Memory B cell (primary cell): ENCODE measurements around the gene PAWR.
"Not testable (repeated sequence)": the region's sequence is repeated elsewhere in the genome, so short reads cannot be mapped to it uniquely, and the experiment has no call there.

Experiments
- ATAC-seq: fragments of 150-1000 bp; cut with Tn5 transposase; 2 replicates; pipeline ENCODE4 v1.10.0; 2021; ENCODE audit warnings: low read depth, mild to moderate bottlenecking, moderate library complexity
- DNase-seq, 2 donors: peaks; one replicate each; pipeline ENCODE4 v3.0.0; 2022; ENCODE audit warnings: low spot score in 2 of 2
- H3K27ac Mint-ChIP-seq: one replicate; pipeline ENCODE4 v1.8.0; 2022; ENCODE audit warnings: mild to moderate bottlenecking, moderate library complexity, mixed read lengths
- H3K27me3 Mint-ChIP-seq: one replicate; pipeline ENCODE4 v1.8.0; 2022; ENCODE audit warnings: mixed read lengths
- H3K36me3 Mint-ChIP-seq: one replicate; pipeline ENCODE4 v1.8.0; 2022; ENCODE audit warnings: mild to moderate bottlenecking, mixed read lengths
- H3K4me1 Mint-ChIP-seq: one replicate; pipeline ENCODE4 v1.8.0; 2022; ENCODE audit warnings: mixed read lengths
- H3K4me3 Mint-ChIP-seq: one replicate; pipeline ENCODE4 v1.8.0; 2022; ENCODE audit warnings: mild to moderate bottlenecking, moderate library complexity, mixed read lengths
- H3K9me3 Mint-ChIP-seq: one replicate; pipeline ENCODE4 v1.8.0; 2022; ENCODE audit warnings: mixed read lengths

Gene PAWR

DNA sequence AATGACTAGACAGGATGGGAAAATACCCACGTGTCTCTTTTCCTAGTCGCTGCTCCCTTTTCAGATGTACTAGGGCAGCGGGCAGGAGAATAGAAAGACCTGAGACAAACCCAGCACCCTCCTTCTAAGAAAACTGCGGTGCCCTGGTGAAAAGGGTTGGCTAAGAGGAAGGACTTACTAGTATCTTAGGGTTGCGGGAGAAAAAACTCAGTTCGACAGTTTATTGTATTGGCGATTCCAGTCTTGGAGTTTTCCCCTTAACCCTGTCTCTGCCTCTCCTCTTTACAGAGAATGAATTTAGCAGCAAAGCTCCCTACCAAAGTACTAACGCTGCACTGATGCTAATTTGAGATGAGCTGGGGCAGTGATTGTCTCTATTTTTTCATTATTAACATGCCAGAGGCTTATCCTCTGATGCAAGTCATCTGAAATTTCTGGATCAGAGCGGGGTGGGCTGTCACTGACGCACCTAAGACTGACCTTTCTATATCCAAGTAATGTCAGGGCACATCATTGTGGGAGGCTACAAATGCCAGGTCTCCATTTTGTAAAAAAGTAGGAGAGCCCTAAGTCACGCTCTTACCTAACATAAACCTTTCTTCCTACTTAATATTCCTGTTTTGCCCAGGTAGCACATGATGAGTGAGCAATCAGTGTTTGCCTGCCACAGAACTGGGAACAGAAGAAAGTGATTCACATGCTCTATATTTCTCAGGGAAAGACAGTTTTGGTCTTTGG, 916 bp upstream of the PAWR start:
- Mint-ChIP-seq H3K4me3 (peak overlapping the region; percentile 88), H3K27me3 (no peaks in the 10 kb centered on the region), H3K36me3 (no peaks in the 10 kb centered on the region), H3K27ac (peak overlapping the region; percentile 96), H3K4me1 (peaks cover 14% of the 10 kb centered on the region), H3K9me3 (peaks cover 3% of the 10 kb centered on the region)
- DNase-seq (no peak), ATAC-seq (no peak)

DNA sequence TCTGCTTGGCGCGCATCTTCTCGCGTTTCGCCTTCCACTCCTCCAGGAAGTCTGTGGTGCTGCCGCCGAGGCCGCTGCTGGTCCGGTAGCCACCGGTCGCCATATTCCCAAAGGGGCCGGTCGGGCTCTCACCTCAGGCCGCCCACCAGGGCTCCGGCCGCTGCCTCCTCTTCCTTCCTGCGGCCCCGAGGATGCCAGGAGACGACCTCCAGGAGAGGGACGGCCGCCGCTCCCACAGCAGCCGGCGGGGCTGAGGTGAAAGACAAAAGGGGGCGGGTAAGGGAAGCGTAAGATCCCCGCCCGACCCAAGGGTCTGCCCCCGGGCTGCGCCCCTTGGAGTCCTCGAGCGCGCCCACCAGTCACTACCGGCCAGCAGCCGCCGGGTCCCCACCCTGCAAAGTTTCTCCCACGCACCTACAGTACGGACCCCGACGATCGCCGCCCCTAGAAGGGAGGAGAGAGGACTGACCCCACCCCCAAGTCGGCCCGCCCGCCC, 574 bp downstream of the PAWR start:
- H3K9me3 Mint-ChIP-seq, result no peaks in the 10 kb centered on the region
- DNase-seq (peak in 1 of 2 donors; percentile 51), ATAC-seq (peak; percentile 20)
- H3K4me3 Mint-ChIP-seq, result peak overlapping the region; percentile 97
- peak overlapping the region; percentile 96 for H3K27ac Mint-ChIP-seq
- H3K4me1 Mint-ChIP-seq, result peaks cover 22% of the 10 kb centered on the region
- no peaks in the 10 kb centered on the region for H3K36me3 Mint-ChIP-seq
- H3K27me3 Mint-ChIP-seq, result no peaks in the 10 kb centered on the region

DNA sequence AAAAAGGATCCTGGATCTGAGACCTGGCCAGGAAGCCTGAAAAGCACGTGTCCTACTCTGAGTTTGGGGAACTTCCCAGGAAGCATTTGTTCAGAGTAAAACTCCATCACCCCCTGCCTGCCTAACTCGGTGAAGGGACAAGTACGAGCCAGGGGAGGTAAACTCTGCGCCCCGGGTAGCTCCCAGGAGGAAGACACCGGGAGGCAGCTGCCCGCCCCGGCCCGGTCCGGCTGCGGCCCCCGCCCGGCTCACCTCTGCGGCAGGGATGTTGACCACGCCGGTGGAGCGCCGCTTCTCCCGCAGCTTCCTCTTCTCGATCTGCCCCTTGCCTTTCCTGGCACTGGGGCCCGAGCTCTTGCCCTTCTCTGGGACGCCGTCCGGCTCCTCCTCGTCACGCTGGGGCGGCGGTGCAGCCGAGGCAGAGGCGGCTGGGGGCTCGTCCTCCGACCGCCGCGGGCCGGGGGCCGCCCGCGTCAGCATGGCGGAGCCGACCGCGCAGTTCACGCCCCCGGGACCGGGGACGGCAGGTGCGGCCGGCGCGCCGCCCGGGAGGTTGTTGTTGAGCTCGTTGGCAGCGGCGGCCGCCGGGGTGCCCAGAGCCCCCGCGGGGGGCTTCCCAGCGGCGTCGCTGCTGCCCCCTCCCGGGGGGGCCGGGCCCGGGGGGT, 1.2 kb downstream of the PAWR start:
- Mint-ChIP-seq H3K4me3 (peak overlapping the region; percentile 97), H3K9me3 (no peaks in the 10 kb centered on the region), H3K36me3 (no peaks in the 10 kb centered on the region), H3K27ac (peak overlapping the region; percentile 96), H3K4me1 (peaks cover 24% of the 10 kb centered on the region), H3K27me3 (no peaks in the 10 kb centered on the region)
- peak; percentile 44 to 54 for DNase-seq
- peak; percentile 50 for ATAC-seq

DNA sequence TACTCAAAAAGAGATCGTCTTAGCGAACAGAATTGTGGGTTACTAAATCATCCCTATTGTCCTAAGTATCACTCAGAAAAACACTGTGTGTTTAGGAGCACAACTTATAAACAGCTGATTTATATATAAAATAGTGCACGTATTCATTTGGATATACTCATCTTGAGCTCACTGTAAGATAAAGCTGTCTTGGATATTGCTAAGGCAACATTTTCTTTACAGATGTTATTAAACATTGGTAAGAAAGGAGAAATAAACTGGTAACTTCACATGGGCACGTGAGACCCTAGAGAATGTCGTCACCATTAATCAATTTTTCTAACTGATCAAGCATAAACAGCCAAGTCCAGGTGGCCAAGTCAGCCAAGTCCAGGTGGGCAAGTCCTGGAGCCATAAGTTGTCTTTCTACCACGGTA, 1.7 kb downstream of the PAWR start:
- peak; percentile 28 for ATAC-seq
- Mint-ChIP-seq H3K9me3 (no peaks in the 10 kb centered on the region), H3K4me1 (peaks cover 24% of the 10 kb centered on the region), H3K27me3 (no peaks in the 10 kb centered on the region), H3K27ac (peak overlapping the region; percentile 96), H3K36me3 (no peaks in the 10 kb centered on the region), H3K4me3 (peak overlapping the region; percentile 90)
- DNase-seq, result no peak

DNA sequence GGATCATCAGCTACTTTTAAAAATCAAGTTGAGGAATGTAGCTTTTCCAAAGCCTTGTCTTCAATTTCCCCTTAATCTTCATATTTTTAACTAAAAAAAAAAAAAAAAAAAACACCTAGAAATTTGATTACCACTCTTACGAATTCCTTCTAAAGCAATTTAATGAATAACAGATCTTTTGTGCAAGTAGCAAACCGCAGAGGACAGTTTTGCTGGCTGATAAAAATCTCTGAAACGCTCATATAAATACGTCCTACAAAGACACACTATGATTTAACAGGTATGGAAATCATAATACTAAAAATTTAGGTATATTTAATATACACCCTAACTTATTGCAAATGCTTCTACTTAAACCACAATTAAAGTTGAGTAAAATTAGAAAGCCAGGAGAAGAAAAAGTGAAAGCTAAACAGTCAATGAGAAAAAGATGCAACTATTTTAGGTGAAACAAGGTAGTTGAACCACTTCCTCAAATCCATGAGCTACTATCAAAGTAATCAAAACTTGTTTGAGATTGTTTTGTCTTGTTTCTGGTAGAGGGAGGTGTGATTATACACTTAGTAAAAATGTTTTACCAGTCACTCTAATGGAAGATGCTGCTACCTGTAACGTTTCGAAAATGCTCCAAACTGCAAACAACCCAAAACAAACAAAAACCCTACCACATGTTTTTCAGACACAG, 2.2 kb downstream of the PAWR start:
- no peaks in the 10 kb centered on the region for H3K9me3 Mint-ChIP-seq
- peak overlapping the region; percentile 90 for H3K4me3 Mint-ChIP-seq
- peak in 1 of 2 donors; percentile 28 for DNase-seq
- no peaks in the 10 kb centered on the region for H3K36me3 Mint-ChIP-seq
- no peaks in the 10 kb centered on the region for H3K27me3 Mint-ChIP-seq
- H3K27ac Mint-ChIP-seq, result peak overlapping the region; percentile 96
- peak; percentile 27 for ATAC-seq
- peaks cover 24% of the 10 kb centered on the region for H3K4me1 Mint-ChIP-seq

DNA sequence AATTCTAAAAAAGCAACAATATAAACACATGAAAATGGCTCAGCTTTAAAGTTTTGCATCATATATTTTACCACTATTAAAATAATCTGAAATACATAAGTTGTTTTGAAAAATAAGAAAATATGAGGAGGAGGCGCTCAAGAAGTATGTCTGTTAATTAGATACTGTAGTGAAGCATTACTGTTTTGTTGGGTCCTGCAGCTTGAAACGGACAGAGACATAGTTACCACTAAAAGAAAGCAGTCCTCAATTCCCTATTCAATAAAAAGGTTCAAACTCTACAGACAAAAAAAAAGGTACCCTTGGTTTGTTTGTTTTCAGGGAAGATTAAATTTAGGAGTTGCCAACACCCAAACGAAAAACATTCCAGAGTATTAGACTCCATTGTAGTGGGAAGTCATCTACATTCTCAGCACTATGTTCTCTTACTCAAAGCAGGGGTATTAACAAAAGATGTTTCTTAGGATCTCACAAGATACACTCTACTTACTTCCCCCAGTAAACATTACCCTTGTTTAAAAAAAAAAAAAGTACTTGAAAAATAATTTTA, 3.0 kb downstream of the PAWR start:
- H3K27ac Mint-ChIP-seq, result no peak overlapping the region
- ATAC-seq, result no peak
- no peaks in the 10 kb centered on the region for H3K36me3 Mint-ChIP-seq
- H3K4me3 Mint-ChIP-seq, result peak overlapping the region; percentile 49
- H3K4me1 Mint-ChIP-seq, result peaks cover 24% of the 10 kb centered on the region
- no peaks in the 10 kb centered on the region for H3K9me3 Mint-ChIP-seq
- DNase-seq, result no peak
- H3K27me3 Mint-ChIP-seq, result no peaks in the 10 kb centered on the region

DNA sequence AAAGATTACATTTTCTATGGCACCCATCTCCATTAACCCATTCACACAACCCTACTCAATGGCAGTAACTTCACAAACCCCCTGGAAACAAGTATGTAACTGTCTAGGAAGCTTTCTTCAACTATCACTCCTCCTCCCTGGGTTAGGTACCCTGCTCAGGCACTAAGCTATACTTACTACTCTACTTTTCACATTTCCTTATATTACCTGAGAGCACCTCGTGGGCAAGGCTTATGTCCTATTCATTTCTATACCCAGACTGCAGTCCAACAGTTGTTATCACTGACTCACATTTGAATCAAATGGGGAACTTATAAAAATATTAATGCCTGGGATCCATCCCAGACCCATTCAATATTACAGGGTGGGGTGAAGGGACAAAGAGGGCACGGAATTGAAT, 4.6 kb downstream of the PAWR start:
- Mint-ChIP-seq H3K9me3 (no peaks in the 10 kb centered on the region), H3K4me3 (no peak overlapping the region), H3K36me3 (no peaks in the 10 kb centered on the region), H3K27me3 (no peaks in the 10 kb centered on the region), H3K27ac (peak overlapping the region; percentile 17), H3K4me1 (peaks cover 30% of the 10 kb centered on the region)
- ATAC-seq (no peak), DNase-seq (no peak)

DNA sequence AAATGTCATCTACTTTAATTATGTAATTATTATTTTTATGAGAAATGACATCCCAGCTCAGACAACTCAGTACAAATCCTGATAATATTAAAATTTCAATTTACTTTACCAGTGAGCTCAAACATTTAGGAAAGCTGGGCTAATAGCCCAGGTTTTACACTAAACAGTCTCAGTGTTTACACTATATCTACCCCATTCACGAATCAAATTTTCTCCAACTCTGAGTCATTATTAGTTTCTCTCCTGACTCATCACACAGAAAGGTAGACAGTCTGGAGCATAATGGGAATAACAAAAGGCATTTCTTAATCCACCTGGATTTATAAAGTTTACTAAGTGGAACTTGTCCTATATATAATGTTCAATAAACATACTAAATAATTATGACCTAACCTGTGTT, 5.7 kb downstream of the PAWR start:
- H3K9me3 Mint-ChIP-seq, result no peaks in the 10 kb centered on the region
- DNase-seq (no peak), ATAC-seq (no peak)
- H3K36me3 Mint-ChIP-seq, result no peaks in the 10 kb centered on the region
- no peak overlapping the region for H3K4me3 Mint-ChIP-seq
- H3K27me3 Mint-ChIP-seq, result no peaks in the 10 kb centered on the region
- peaks cover 36% of the 10 kb centered on the region for H3K4me1 Mint-ChIP-seq
- H3K27ac Mint-ChIP-seq, result no peak overlapping the region

DNA sequence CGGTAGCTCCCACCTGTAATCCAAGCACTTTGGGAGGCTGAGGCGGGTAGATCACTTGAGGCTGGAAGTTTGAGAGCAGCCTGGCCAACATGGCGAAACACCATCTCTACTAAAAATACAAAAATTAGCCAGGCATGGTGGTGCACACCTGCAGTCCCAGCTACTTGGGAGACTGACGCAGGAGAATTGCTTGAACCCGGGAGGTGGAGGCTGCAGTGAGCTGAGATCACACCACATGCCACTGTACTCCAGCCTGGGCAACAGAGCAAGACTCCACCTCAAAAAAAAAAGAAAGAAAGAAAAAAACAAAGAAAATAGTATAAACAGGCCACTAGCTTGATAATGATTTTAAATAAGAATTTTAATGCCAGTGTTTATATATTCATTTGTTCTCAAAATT, 6.4 kb downstream of the PAWR start:
- peaks cover 41% of the 10 kb centered on the region for H3K4me1 Mint-ChIP-seq
- not testable (repeated sequence) for ATAC-seq, H3K4me3 Mint-ChIP-seq, H3K27ac Mint-ChIP-seq, H3K27me3 Mint-ChIP-seq, DNase-seq, H3K36me3 Mint-ChIP-seq, H3K9me3 Mint-ChIP-seq

DNA sequence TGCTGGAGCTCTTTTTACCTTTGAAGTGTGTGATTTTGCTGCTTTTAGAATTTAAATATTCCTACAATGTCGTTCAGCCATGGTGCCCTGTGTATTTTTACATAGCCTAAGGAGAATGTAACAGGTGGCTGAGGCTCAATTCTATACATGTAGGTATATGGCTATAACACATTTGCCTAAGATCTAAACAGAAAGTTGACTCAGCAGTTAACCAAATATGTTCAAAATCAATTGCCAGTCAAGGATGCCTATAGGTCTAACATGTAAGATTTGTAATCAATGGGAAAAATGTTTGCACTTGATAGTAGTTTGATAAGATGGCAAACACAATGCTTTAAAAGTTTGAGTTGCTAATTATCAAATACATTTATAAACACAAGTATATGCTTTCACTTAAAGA, 8.2 kb downstream of the PAWR start:
- Mint-ChIP-seq H3K27me3 (no peaks in the 10 kb centered on the region), H3K9me3 (no peaks in the 10 kb centered on the region), H3K36me3 (no peaks in the 10 kb centered on the region), H3K27ac (no peak overlapping the region), H3K4me3 (no peak overlapping the region), H3K4me1 (peaks cover 43% of the 10 kb centered on the region)
- ATAC-seq (no peak), DNase-seq (no peak)

DNA sequence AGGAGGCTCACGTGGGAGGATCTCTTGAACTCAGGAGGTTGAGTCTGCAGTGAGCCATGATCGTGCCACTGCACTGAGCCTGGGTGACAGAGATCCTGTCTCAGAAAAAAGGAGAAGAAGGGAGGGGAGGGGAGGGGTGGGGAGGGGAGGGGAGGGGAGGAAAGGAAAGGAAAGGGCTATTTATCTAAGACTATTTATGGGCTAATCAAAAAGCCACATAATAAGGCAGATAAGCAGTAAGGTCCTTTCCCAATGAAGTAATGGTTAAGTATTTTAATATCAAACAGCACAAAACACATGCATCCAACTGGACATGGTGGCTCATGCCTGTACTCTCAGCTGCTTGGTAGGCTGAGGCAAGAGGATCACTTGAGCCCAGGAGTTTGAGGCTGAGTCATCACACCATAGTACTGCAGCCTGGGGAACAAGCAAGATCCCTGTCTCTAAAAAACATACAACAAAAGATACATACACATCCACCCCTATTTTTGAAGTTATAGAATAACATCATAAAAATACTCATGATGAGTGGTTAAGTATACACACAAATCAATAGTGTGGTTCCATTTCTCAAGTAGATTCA, 9.7 kb downstream of the PAWR start:
- Mint-ChIP-seq H3K4me1 (peaks cover 42% of the 10 kb centered on the region), H3K4me3 (no peak overlapping the region), H3K27ac (no peak overlapping the region), H3K27me3 (no peaks in the 10 kb centered on the region), H3K36me3 (no peaks in the 10 kb centered on the region), H3K9me3 (no peaks in the 10 kb centered on the region)
- DNase-seq, result no peak
- no peak for ATAC-seq

DNA sequence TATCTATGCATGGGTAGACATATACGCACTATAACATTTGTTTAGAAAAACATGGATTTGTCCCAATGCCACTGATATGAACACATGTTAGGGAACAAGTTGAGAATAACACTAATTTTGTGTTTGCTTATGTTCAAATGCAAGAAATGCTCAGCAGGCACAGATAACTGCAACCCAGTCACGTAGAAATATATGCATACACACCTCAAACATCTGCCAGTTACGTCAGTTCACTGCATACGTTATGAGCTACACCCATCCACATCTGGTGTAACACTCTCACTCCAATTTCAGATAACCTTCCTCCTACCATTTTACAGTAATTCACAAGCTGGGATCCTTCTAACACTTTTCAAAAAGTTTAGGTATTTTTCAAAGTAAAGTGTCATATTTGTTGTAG, 10.7 kb downstream of the PAWR start:
- Mint-ChIP-seq H3K4me3 (no peak overlapping the region), H3K4me1 (peaks cover 41% of the 10 kb centered on the region), H3K27me3 (no peaks in the 10 kb centered on the region), H3K27ac (peak overlapping the region; percentile 2), H3K9me3 (no peaks in the 10 kb centered on the region), H3K36me3 (no peaks in the 10 kb centered on the region)
- DNase-seq (no peak), ATAC-seq (no peak)

DNA sequence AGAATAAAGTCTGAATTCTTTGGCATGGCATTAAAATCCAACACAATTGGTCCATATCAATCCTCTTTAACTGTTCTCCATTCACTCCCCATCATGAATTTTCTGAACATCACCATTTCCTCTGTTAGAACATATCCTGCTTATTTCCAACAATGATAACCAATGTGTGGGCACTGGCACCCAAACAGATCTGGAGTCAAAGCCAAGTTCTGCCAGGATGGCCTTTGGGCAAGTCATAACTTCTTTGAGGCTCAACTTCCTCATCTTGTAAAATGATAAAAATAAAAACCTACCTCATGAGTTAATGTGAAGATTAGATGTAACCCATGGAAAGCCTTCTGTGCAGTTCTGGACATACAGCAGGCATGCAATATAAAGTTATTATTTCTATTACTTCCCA, 12.5 kb downstream of the PAWR start:
- ATAC-seq (no peak), DNase-seq (no peak)
- H3K27me3 Mint-ChIP-seq, result no peaks in the 10 kb centered on the region
- peaks cover 2% of the 10 kb centered on the region for H3K36me3 Mint-ChIP-seq
- H3K4me1 Mint-ChIP-seq, result peaks cover 49% of the 10 kb centered on the region
- H3K9me3 Mint-ChIP-seq, result peaks cover 2% of the 10 kb centered on the region
- H3K4me3 Mint-ChIP-seq, result no peak overlapping the region
- H3K27ac Mint-ChIP-seq, result no peak overlapping the region

DNA sequence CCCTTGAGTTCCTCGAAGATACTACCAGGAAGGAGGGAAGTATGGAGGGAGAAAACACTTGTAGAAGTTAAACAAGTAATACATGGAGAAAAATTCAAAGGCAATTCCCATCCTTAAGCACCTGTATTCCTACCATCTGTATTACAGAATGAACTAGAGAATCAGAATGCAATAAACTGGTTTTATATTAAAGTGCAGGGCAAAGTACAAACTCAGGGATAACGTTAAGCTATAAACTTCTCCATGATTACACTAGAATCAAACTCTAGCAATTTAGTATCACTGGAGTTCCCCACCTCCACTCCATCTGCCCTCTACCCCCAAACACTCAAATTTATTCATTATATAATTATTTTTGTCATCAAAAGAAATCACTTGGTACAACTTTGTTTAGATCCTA, 13.1 kb downstream of the PAWR start:
- H3K4me1 Mint-ChIP-seq, result peaks cover 51% of the 10 kb centered on the region
- DNase-seq, result no peak
- H3K9me3 Mint-ChIP-seq, result peaks cover 2% of the 10 kb centered on the region
- no peak for ATAC-seq
- H3K4me3 Mint-ChIP-seq, result no peak overlapping the region
- H3K36me3 Mint-ChIP-seq, result peaks cover 2% of the 10 kb centered on the region
- no peaks in the 10 kb centered on the region for H3K27me3 Mint-ChIP-seq
- H3K27ac Mint-ChIP-seq, result no peak overlapping the region
